ENCODE measurements around the gene HECTD4.
"Not testable (repeated sequence)": the region's sequence is repeated elsewhere in the genome, so short reads cannot be mapped to it uniquely, and the experiment has no call there.

Gene HECTD4

GRCh38 chr12:112161711-112162110 lies 220.5 kb downstream of the HECTD4 start:
- no peak for DNase-seq (ENCODE audit: low read depth in 2 of 2)

DNA sequence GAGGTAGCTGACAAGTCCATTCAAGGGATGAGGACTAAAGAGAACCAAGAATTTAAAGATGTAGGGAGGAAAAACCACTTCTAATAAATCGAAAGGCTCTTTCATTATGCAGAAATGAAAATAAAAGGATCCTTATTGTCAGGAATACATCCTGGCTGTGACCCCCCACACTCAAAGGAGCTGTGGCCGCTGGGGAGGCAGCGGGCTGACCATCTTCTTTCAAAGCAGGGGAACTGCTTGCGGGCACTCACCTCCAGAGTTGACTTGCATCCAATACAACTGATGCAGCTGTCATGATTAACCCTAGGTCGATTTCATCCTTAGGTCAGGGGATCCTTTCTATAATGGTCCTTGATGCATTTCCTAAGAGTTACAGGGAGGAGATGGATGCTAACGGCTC lies 221.6 kb downstream of the HECTD4 start:
- no peak for DNase-seq (ENCODE audit: low read depth in 2 of 2)

GRCh38 chr12:112159146-112159541 lies 223.1 kb downstream of the HECTD4 start:
- no peak for DNase-seq (ENCODE audit: low read depth in 2 of 2)

DNA sequence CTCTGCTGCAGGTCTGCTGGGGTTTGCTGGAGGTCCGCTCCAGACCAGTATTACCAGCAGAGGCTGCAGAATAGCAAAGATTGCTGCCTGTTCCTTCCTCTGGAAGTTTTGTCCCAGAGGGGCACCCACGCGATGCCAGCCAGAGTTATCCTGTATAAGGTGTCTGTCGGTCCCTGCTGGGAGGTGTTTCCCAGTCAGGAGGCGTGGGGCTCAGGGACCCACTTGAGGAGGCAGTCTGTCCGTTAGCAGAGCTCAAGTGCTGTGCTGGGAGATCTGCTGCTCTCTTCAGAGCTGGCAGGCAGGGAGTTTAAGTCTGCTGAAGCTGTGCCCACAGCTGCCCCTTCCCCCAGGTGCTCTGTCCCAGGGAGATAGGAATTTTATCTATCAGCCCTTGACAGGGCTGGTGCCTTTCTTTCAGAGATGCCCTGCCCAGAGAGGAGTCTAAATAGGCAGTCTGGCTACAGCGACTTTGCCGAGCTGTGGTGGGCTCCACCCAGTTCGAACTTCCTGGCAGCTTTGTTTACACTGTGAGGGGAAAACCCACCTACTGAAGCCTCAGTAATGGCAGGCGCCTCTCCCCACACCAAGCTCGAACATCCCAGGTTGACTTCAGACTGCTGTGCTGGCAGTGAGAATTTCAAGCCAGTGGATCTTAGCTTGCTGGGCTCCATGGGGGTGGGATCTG lies 223.6 kb downstream of the HECTD4 start:
- DNase-seq (ENCODE audit: low read depth in 2 of 2) = not testable (repeated sequence)

GRCh38 chr12:112153893-112154219 lies 228.4 kb downstream of the HECTD4 start:
- DNase-seq (ENCODE audit: low read depth in 2 of 2) = no peak

- no peak for DNase-seq (ENCODE audit: low read depth in 2 of 2)
These were observed 228.9 kb downstream of the HECTD4 start for GRCh38 chr12:112153181-112153892.

DNA sequence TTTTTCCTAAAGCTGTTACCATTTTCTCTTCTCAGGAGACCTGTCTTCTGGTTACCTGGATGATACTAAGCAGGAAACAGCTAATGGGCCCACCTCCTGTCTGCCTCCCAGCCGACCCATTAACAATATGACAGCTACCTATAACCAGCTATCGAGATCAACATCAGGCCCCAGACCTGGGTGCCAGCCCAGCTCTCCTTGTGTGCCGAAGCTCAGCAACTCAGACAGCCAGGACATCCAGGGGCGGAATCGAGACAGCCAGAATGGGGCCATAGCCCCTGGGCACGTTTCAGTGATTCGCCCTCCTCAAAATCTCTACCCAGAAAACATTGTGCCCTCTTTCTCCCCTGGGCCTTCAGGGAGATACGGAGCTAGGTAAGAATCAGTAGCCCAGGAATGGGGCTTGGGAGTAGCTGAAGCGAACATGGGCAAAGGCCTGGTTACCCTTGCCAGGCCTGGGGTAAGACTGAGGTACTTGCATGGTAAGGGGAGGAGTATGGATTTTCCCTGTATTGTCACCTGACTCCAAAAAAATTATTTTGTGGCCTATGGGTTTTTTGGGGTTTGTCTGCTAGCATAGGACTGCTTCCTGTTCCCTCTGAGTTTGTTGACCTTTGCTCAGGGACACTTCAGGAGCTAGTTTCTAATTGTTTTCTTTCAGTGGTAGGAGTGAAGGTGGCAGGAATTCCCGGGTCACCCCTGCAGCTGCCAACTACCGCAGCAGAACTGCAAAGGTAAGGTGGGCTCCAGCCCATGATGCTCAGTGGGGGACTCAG lies 230.3 kb downstream of the HECTD4 start:
- DNase-seq (ENCODE audit: low read depth in 2 of 2) = no peak

GRCh38 chr12:112149596-112149995 lies 232.6 kb downstream of the HECTD4 start:
- no peak for DNase-seq (ENCODE audit: low read depth in 2 of 2)

DNA sequence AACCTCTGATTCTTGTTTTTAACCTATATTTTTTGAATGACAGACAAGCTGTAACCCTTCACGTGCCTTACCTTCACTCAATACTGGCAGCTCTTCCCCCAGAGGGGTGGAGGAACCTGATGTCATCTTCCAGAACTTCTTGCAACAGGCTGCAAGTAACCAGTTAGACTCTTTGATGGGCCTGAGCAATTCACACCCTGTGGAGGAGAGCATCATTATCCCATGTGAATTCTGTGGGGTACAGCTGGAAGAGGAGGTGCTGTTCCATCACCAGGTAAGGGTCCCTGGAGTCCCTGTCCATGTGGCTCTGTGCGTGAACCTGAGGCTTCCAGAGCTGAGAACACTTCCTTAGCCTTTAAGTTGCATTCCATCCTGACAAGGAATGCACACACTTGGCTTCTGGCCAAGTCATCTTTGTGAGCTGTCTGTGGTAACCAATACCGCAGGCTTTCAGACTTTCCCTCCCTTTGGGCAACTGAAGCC lies 234.2 kb downstream of the HECTD4 start:
- no peak for DNase-seq (ENCODE audit: low read depth in 2 of 2)

DNA sequence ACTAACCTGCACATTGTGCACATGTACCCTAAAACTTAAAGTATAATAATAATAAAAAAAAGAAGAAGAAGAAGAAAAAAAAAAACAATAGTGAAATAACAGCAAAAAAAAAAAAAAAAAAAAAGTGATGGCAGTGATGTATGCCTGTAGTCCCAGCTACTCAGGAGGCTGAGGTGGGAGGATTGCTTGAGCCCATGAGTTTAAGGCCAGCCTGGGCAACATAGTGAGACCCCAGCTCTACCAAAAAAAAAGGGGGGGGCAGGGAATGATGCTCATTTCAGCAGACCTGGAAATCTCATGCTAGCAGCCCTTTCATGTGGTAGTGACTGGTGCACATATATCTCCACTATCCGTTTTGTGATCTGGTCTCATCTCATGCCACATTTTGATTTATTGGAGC lies 236.1 kb downstream of the HECTD4 start:
- no peak for DNase-seq (ENCODE audit: low read depth in 2 of 2)

DNA sequence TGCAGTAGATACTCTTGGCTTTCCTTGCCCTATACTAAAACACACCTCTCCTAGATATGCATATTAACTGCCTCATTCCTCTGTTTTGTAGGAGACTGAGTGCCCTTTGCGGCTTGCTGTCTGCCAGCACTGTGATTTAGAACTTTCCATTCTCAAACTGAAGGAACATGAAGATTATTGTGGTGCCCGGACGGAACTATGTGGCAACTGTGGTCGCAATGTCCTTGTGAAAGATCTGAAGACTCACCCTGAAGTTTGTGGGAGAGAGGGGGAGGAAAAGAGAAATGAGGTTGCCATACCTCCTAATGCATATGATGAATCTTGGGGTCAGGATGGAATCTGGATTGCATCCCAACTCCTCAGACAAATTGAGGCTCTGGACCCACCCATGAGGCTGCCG lies 241.5 kb downstream of the HECTD4 start:
- DNase-seq (ENCODE audit: low read depth in 2 of 2) = no peak

DNA sequence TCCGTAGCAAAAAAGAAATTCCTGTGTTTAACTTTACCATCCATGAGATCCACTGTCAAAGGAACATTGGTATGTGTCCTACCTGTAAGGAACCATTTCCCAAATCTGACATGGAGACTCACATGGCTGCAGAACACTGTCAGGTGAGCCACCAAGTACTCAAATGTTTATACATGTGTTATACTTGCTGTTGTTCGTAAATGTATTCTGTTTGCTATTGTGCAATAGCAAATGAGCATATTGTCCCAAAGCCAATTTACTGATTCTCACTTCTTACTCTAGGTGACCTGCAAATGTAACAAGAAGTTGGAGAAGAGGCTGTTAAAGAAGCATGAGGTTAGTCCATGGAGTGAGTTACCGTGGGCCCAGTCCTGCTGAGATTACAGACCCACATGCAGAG lies 247.5 kb downstream of the HECTD4 start:
- no peak for DNase-seq (ENCODE audit: low read depth in 2 of 2)

- DNase-seq (ENCODE audit: low read depth in 2 of 2) = no peak
These were observed 248.8 kb downstream of the HECTD4 start for GRCh38 chr12:112133418-112133817.

DNA sequence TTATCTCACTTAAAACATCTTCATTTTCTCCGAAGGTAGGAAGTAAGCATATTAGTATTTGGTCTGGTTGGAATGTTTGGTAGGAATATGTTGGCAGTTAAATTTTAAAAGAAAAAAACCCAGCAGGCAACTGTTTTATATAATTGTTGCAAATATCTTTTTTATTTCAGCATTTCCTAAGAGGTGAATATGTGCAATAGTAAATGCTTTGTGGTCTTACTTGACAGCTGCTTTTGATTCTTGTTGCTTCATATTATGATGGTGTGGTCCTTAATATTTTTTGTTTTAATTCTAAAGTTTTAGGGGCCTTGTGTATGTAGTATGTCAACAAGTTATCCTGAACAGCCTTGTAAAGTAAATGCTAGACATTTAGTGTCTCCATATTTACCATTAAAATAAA lies 250.5 kb downstream of the HECTD4 start:
- DNase-seq (ENCODE audit: low read depth in 2 of 2) = no peak

GRCh38 chr12:112130441-112130998 lies 251.7 kb downstream of the HECTD4 start:
- DNase-seq (ENCODE audit: low read depth in 2 of 2) = no peak

GRCh38 chr12:112126911-112127310 lies 255.3 kb downstream of the HECTD4 start:
- no peak for DNase-seq (ENCODE audit: low read depth in 2 of 2)

GRCh38 chr12:112126000-112126438 lies 256.2 kb downstream of the HECTD4 start:
- no peak for DNase-seq (ENCODE audit: low read depth in 2 of 2)

GRCh38 chr12:112125250-112125999 lies 256.8 kb downstream of the HECTD4 start, which contains the start of gene TRAFD1:
TRAFD1 (plus strand) TSS chr12:112125560; CDS start chr12:112130523, 4,963 bp downstream.
- peak; percentile 96 to 98 for DNase-seq (ENCODE audit: low read depth in 2 of 2)

DNA sequence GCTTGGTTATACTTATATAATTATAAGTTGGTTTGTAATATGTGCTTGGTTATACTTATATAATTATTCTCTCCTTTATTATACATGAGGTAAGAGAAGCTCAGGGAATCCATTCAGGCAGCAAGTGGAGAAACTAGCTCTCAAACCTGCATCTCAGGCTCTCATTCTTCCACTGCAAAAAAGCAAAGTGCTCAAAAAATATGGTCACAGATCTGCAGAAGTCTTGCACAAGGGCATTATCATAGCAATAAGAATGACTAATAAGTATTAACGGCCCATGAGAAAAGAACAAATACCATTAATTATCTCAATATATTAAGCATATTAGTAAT lies 257.3 kb downstream of the HECTD4 start:
- DNase-seq (ENCODE audit: low read depth in 2 of 2) = no peak

- DNase-seq (ENCODE audit: low read depth in 2 of 2) = no peak
These were observed 259.2 kb downstream of the HECTD4 start for GRCh38 chr12:112122823-112123690.

All from activated CD4-positive, alpha-beta T cell treated with anti-CD3 and anti-CD28 coated beads for 24 hours (primary cell).